ENCODE results near the gene CPXM2.
A peak's percentile ranks its signal among the peaks of the same experiment; 100 is the strongest.

Gene CPXM2

DNA sequence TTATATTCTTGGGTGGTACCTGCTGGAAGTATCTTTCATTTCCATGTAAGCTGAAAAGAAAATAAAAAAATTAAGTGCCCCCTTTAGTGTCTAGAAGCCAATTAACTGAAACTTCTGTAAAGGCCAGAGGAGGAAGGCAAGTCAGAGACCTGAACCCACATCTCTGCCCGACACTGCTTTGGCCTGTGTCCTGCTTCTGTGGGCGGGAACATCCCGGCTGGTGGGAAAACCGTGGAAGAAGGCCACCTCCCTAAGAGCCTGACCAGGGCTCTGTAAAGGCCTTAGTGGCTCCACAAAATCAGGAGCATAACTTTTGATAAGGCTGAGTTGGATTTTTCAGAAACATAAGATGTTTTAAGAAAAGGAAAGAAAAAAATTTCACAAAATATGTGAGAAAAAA, 9.4 kb downstream of the CPXM2 start:
- TF ChIP-seq, protein P1, sequence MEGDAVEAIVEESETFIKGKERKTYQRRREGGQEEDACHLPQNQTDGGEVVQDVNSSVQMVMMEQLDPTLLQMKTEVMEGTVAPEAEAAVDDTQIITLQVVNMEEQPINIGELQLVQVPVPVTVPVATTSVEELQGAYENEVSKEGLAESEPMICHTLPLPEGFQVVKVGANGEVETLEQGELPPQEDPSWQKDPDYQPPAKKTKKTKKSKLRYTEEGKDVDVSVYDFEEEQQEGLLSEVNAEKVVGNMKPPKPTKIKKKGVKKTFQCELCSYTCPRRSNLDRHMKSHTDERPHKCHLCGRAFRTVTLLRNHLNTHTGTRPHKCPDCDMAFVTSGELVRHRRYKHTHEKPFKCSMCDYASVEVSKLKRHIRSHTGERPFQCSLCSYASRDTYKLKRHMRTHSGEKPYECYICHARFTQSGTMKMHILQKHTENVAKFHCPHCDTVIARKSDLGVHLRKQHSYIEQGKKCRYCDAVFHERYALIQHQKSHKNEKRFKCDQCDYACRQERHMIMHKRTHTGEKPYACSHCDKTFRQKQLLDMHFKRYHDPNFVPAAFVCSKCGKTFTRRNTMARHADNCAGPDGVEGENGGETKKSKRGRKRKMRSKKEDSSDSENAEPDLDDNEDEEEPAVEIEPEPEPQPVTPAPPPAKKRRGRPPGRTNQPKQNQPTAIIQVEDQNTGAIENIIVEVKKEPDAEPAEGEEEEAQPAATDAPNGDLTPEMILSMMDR (conservative IDR thresholded peaks at IDR 0.05; ENCODE audit: low read depth, low read length): no peak
- no peak overlapping the region for H3K4me3 ChIP-seq (ENCODE audit: low read length)
- DNase-seq (ENCODE audit: low read depth): no peak

DNA sequence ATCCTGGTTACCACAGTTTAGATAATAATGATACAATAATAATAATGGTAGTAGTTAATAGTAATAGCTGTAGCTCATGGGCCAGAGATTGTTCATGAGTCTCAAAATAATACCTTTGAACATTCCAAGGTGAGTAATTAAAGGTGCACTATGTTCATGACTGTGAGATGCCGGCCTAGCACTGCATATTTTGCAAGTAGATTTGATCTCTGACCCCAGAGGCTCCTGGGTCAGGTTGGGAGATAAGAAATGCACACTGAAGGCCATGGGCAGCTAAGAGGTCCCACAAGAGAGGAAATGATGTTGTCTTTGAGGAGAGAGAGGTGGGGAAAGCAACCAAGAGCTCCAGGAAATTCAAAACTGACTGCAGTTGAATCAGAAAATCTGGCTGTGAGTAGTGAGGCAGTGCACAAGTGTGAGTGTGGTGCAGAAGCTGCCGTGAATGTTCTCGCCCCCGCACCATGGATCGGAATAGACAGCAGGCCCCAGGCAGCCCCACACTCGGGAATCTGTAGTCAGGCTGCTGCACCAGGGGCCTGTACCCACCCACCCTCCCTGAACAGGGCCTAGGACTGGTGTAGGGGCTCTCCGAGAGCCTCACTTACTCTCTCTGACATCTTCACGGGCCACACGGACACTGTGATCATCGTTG, 11.9 kb downstream of the CPXM2 start:
- DNase-seq (ENCODE audit: low read depth): no peak
- TF ChIP-seq, protein P1 (conservative IDR thresholded peaks at IDR 0.05; ENCODE audit: low read depth, low read length): no peak
- H3K4me3 ChIP-seq (ENCODE audit: low read length): no peak overlapping the region

DNA sequence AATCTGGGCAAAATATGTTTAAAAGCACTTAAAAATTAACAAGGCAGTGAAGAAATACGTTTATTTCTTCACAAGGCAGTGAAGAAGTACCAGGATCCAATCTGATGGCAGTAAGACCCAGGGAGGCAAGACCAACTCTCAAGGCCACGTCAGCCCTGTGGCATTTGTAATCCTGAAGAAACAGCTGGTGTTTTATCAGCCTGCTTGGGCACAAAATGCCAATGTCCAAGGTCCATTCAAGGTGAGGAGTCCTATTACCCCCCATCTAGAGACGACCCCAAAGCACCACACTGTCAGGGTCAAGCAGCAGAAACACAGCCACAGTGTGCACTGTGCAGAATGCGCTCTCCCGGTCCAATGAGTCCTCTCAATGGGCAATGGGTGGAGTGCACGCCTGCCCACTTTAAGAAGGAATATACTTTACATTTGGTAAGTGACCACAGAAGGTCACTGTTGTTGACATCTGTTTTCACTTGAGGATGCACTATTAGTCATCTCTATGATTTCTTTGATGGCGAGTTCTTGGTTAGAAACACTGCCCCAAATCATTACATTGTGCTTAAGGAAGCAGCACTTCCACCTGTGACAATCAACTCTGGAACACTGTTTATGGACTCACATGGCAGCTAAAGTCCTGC, 12.8 kb downstream of the CPXM2 start:
- H3K4me3 ChIP-seq (ENCODE audit: low read length): no peak overlapping the region
- no peak for DNase-seq (ENCODE audit: low read depth)
- TF ChIP-seq, protein P1 (conservative IDR thresholded peaks at IDR 0.05; ENCODE audit: low read depth, low read length): no peak

DNA sequence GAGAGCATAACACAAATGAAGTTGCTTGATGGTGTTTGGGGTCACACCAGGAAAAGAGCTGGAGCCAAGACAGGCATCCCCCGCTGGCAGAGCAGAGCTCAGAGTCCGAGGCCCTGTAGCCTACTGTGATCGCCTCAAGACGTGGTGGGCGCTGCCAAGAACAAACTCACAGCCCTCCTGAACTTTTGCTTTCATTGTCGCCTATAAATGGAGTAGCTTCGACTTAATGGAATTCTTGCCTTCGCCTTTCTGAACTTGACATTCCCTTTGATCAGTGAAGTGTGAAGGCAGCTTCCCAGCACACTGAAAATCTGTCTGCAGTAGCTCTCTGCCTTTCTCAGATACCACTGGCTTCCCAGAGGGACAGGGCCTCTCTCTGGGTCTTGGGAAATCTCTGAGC, 21.3 kb downstream of the CPXM2 start:
- peak; percentile 60 for DNase-seq (ENCODE audit: low read depth)
- no peak overlapping the region for H3K4me3 ChIP-seq (ENCODE audit: low read length)
- TF ChIP-seq, protein P1 (conservative IDR thresholded peaks at IDR 0.05; ENCODE audit: low read depth, low read length): no peak

DNA sequence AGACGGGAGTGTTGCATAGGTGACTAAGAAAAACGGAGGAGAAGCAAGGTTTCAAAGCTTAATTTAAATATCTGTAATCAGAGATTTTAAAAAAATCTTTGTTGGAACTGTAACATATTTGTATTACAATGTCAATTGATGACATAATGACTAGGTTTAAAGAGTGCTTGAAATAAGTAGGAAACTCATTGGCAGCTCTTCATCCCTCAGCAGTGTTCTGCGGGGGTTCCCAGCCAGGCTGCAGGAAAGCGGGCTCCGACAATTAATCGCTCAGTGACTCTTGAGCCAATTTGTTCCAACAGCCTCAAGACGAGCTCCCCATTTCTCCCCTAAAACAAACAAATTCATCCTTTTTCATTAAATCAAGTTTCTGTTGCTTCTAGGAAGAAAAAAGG, 22.6 kb downstream of the CPXM2 start:
- H3K4me3 ChIP-seq (ENCODE audit: low read length): no peak overlapping the region
- no peak for DNase-seq (ENCODE audit: low read depth)
- TF ChIP-seq, protein P1 (conservative IDR thresholded peaks at IDR 0.05; ENCODE audit: low read depth, low read length): no peak

DNA sequence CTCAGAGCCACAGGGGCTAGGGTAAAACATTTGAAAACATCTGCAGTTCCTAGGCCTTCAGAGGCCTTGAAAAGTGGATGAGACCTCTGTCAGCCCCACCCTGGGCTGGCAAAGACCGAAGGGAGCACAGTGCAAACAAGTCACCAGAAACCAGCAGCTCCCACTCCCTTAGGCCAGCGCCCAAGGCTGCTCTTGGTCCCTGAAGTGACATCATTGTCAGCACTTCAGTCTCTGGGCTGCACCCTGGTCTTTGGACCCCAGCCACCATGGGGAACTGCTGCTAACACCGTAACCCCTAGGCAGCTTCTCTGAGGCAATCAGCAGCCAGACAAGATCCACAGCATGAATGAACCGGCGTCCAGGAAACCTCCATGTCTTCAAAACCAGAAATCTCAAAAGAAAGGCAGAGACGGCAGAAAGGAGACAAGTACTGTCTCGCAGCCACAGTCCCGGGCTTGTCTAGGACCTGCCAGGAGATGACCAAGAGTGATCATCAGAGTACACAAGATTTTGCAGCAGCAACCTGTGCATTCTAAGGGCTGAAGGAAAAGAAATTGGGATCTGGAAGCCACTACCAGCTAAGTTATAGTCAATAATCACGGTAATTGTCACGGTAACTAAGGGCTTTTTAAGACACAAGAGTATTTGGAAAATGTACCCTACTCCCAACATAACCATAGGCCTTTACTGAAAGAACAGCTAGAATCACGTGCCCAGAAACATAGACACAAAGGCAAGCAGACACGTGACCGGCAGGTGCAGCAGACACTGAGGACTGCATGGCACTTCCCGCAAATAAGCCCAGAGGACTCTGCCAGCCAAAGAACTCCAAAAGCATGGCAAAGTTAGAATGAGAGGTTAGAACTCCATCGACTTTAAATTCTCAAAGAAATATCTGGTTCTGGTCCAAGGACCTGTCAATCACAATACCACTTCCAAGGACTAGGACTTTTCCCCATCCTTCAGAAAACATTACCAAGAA, 23.3 kb downstream of the CPXM2 start:
- TF ChIP-seq, protein P1 (conservative IDR thresholded peaks at IDR 0.05; ENCODE audit: low read depth, low read length): no peak
- no peak for DNase-seq (ENCODE audit: low read depth)
- no peak overlapping the region for H3K4me3 ChIP-seq (ENCODE audit: low read length)

All from retinal pigment epithelial cell (primary cell).